BLaER1 treated with 17β-estradiol and CSF1 and Interleukin-3, amounts not matched to agents 10 nM and 100 nM (cell line): ENCODE measurements around the gene PNPLA7.

Source experiments
- H3K27ac ChIP-seq, 11 experiments: shearing (Covaris generic); formaldehyde crosslinking; 2 replicates each; pipeline ENCODE4 v1.8.1; 2022
- H3K27me3 ChIP-seq, 11 experiments: shearing (Covaris generic); formaldehyde crosslinking; 2 replicates each; pipeline ENCODE4 v1.8.1; 2022
- H3K36me3 ChIP-seq, 11 experiments: shearing (Covaris generic); formaldehyde crosslinking; 2 replicates each; pipeline ENCODE4 v1.8.1; 2022
- H3K4me1 ChIP-seq, 10 experiments: shearing (Covaris generic); formaldehyde crosslinking; 2 replicates each; pipeline ENCODE4 v1.8.1; 2022
- H3K4me2 ChIP-seq, 11 experiments: shearing (Covaris generic); formaldehyde crosslinking; 2 replicates each; pipeline ENCODE4 v1.8.1; 2022
- H3K4me3 ChIP-seq, 10 experiments: shearing (Covaris generic); formaldehyde crosslinking; 2 replicates each; pipeline ENCODE4 v1.8.1; 2022
- H3K9ac ChIP-seq, 11 experiments: shearing (Covaris generic); formaldehyde crosslinking; 2 replicates each; pipeline ENCODE4 v1.8.1; 2022
- H3K9me3 ChIP-seq, 11 experiments: shearing (Covaris generic); formaldehyde crosslinking; replicated peaks in 1 of 11; 2 replicates each; pipeline ENCODE4 v1.8.1; 2022
- H4K20me1 ChIP-seq, 11 experiments: shearing (Covaris generic); formaldehyde crosslinking; 2 replicates each; pipeline ENCODE4 v1.8.1; 2022
- Cebpa-rat ChIP-seq, 11 experiments: shearing (Covaris generic); IDR thresholded peaks; 2 replicates each; pipeline ENCODE4 v1.8.1; 2022

The PNPLA7 gene

GRCh38 chr9:137496601-137497375 lies 53.4 kb downstream of the PNPLA7 start:
- no peak overlapping the region for H3K27ac ChIP-seq
- no peak for TF ChIP-seq Cebpa-rat (IDR thresholded peaks at IDR 0.05)
- peaks cover 0 to 6% (median 0%) of the 10 kb centered on the region in 11 experiments; a peak in 5 of 22 replicates for H3K36me3 ChIP-seq
- H3K4me3 ChIP-seq = no peak overlapping the region
- H3K4me2 ChIP-seq = no peak overlapping the region
- 0 out of 22 replicates have a peak, but pooled peaks cover 0 to under 1% (median 0%) of the 10 kb centered on the region in 11 experiments for H4K20me1 ChIP-seq
- H3K4me1 ChIP-seq = peaks cover 0 to 23% (median 20%) of the 10 kb centered on the region in 10 experiments; a peak in 18 of 20 replicates
- no peaks in the 10 kb centered on the region for H3K27me3 ChIP-seq
- H3K9ac ChIP-seq = no peak overlapping the region
- H3K9me3 ChIP-seq = peaks cover 0 to 17% (median 5%) of the 10 kb centered on the region in 11 experiments; a peak in 9 of 22 replicates

- no peak overlapping the region for H3K27ac ChIP-seq
- H3K4me3 ChIP-seq = no peak overlapping the region
- no peak for TF ChIP-seq Cebpa-rat (IDR thresholded peaks at IDR 0.05)
- no peaks in the 10 kb centered on the region; a peak in 4 of 22 replicates for H3K36me3 ChIP-seq
- H3K4me1 ChIP-seq = peaks cover 12 to 31% (median 22%) of the 10 kb centered on the region in 10 experiments
- H4K20me1 ChIP-seq = 0 out of 22 replicates have a peak, but pooled peaks cover 0 to 5% (median 0%) of the 10 kb centered on the region in 11 experiments
- peak overlapping the region in 5 of 11 experiments; percentile 29 to 86 (median 58); a peak in 11 of 22 replicates for H3K4me2 ChIP-seq
- no peak overlapping the region for H3K9ac ChIP-seq
- no peaks in the 10 kb centered on the region for H3K27me3 ChIP-seq
- peaks cover 0 to 17% (median 5%) of the 10 kb centered on the region in 11 experiments; a peak in 9 of 22 replicates for H3K9me3 ChIP-seq
Measured at GRCh38 chr9:137494550-137495351, 55.5 kb downstream of the PNPLA7 start.

- H3K4me2 ChIP-seq = peak overlapping the region in 5 of 11 experiments; percentile 29 to 86 (median 58); a peak in 11 of 22 replicates
- H3K4me1 ChIP-seq = peaks cover 12 to 31% (median 23%) of the 10 kb centered on the region in 10 experiments
- no peak for TF ChIP-seq Cebpa-rat (IDR thresholded peaks at IDR 0.05)
- no peak overlapping the region for H3K9ac ChIP-seq
- peaks cover 0 to 17% (median 5%) of the 10 kb centered on the region in 11 experiments; a peak in 9 of 22 replicates for H3K9me3 ChIP-seq
- H3K36me3 ChIP-seq = no peaks in the 10 kb centered on the region; a peak in 3 of 22 replicates
- peak overlapping the region in 1 of 11 experiments; percentile 41; a peak in 1 of 22 replicates for H3K27ac ChIP-seq
- no peak overlapping the region for H3K4me3 ChIP-seq
- no peaks in the 10 kb centered on the region for H3K27me3 ChIP-seq
- H4K20me1 ChIP-seq = 0 out of 22 replicates have a peak, but pooled peaks cover 0 to 5% (median 0%) of the 10 kb centered on the region in 11 experiments
Measured at GRCh38 chr9:137494104-137494544, 56.1 kb downstream of the PNPLA7 start.

- peak overlapping the region in 4 of 11 experiments; percentile 48 to 86 (median 68); a peak in 8 of 22 replicates for H3K4me2 ChIP-seq
- 0 out of 22 replicates have a peak, but pooled peaks cover 0 to 5% (median 0%) of the 10 kb centered on the region in 11 experiments for H4K20me1 ChIP-seq
- no peaks in the 10 kb centered on the region; a peak in 3 of 22 replicates for H3K36me3 ChIP-seq
- peaks cover 0 to 17% (median 5%) of the 10 kb centered on the region in 11 experiments; a peak in 9 of 22 replicates for H3K9me3 ChIP-seq
- H3K4me3 ChIP-seq = no peak overlapping the region
- H3K9ac ChIP-seq = no peak overlapping the region
- peak overlapping the region in 2 of 11 experiments; percentile 20 to 41; a peak in 1 of 22 replicates for H3K27ac ChIP-seq
- TF ChIP-seq Cebpa-rat (IDR thresholded peaks at IDR 0.05) = no peak
- peaks cover 12 to 31% (median 24%) of the 10 kb centered on the region in 10 experiments for H3K4me1 ChIP-seq
- no peaks in the 10 kb centered on the region for H3K27me3 ChIP-seq
Measured at GRCh38 chr9:137493364-137494103, 56.7 kb downstream of the PNPLA7 start.

- 0 out of 22 replicates have a peak, but pooled peaks cover 0 to 5% (median 0%) of the 10 kb centered on the region in 11 experiments for H4K20me1 ChIP-seq
- H3K9ac ChIP-seq = no peak overlapping the region
- H3K27me3 ChIP-seq = no peaks in the 10 kb centered on the region
- peaks cover 0 to 17% (median 5%) of the 10 kb centered on the region in 11 experiments; a peak in 9 of 22 replicates for H3K9me3 ChIP-seq
- peak overlapping the region in 1 of 11 experiments; percentile 41; a peak in 1 of 22 replicates for H3K27ac ChIP-seq
- peak overlapping the region in 1 of 11 experiments; percentile 58; a peak in 1 of 22 replicates for H3K4me2 ChIP-seq
- H3K4me1 ChIP-seq = peaks cover 12 to 38% (median 29%) of the 10 kb centered on the region in 10 experiments
- no peak overlapping the region for H3K4me3 ChIP-seq
- TF ChIP-seq Cebpa-rat (IDR thresholded peaks at IDR 0.05) = no peak
- H3K36me3 ChIP-seq = no peaks in the 10 kb centered on the region; a peak in 3 of 22 replicates
Measured at GRCh38 chr9:137492464-137493363, 57.5 kb downstream of the PNPLA7 start.

- Histone ChIP-seq H3K4me3 (no peak overlapping the region), H3K27ac (no peak overlapping the region), H3K9ac (no peak overlapping the region), H4K20me1 (0 out of 22 replicates have a peak, but pooled peaks cover 0 to 5% (median 0%) of the 10 kb centered on the region in 11 experiments), H3K4me1 (peaks cover 19 to 46% (median 37%) of the 10 kb centered on the region in 10 experiments), H3K27me3 (no peaks in the 10 kb centered on the region), H3K36me3 (no peaks in the 10 kb centered on the region; a peak in 1 of 22 replicates), H3K4me2 (peak overlapping the region in 3 of 11 experiments; percentile 3 to 53 (median 30); a peak in 1 of 22 replicates), H3K9me3 (peaks cover 0 to 17% (median 5%) of the 10 kb centered on the region in 11 experiments; a peak in 9 of 22 replicates)
- TF ChIP-seq Cebpa-rat (IDR thresholded peaks at IDR 0.05) = no peak
Measured at GRCh38 chr9:137491735-137492432, 58.3 kb downstream of the PNPLA7 start.
